Activated CD8-positive, alpha-beta T cell treated with anti-CD3 and anti-CD28 coated beads, Interleukin-2, amount 10 ng/mL, durations not matched to agents 7 days and 5 days (primary cell): Measurements from ENCODE around the gene GPATCH2L. TPM values are rescaled to one million over a fixed set of nuclear protein-coding genes. Genes with fewer than 3 reads are reported as not detected.

ENCODE experiments used
- ATAC-seq: fragments of 150-1000 bp; cut with Tn5 transposase; one replicate; pipeline ENCODE4 v1.10.0; 2021; ENCODE audit warnings: moderate library complexity
- CTCF ChIA-PET: fragments of 350-600 bp; sonication (Branson Sonifier 250); formaldehyde crosslinking; loops from one replicate; lab custom pipeline; 2021; ENCODE audit warnings: antibody characterized with exemption; lab: Charles Lee
- POLR2A ChIA-PET: fragments of 350-600 bp; sonication (Branson Sonifier 250); formaldehyde crosslinking; loops from one replicate; lab custom pipeline; 2021; ENCODE audit warnings: antibody characterized with exemption; lab: Charles Lee
- DNase-seq: peaks from one replicate; pipeline ENCODE4 v3.0.0-alpha.2; 2020
- H3K27ac Mint-ChIP-seq: one replicate; pipeline ENCODE4 v1.8.0; 2021; ENCODE audit warnings: mild to moderate bottlenecking, mixed read lengths
- H3K27me3 Mint-ChIP-seq: one replicate; pipeline ENCODE4 v1.8.0; 2021; ENCODE audit warnings: low read depth, mixed read lengths
- H3K36me3 Mint-ChIP-seq: one replicate; pipeline ENCODE4 v1.8.0; 2021; ENCODE audit warnings: low read depth, mixed read lengths
- H3K4me1 Mint-ChIP-seq: one replicate; pipeline ENCODE4 v1.8.0; 2021; ENCODE audit warnings: low read depth, mixed read lengths
- H3K4me3 Mint-ChIP-seq: one replicate; pipeline ENCODE4 v1.8.0; 2021; ENCODE audit warnings: mild to moderate bottlenecking, mixed read lengths
- H3K9me3 Mint-ChIP-seq: one replicate; pipeline ENCODE4 v1.8.0; 2022; ENCODE audit warnings: mixed read lengths; ENCODE audit not compliant: insufficient read depth
- total RNA-seq, 2 experiments: library from RNA; stranded (reverse); gene quantifications; one replicate each; pipeline ENCODE4 v1.2.3, GENCODE V29; 2021

GPATCH2L gene
- total RNA-seq, 2 experiments from 2014 or later, result 52.8 to 55.9 TPM

- H3K36me3 Mint-ChIP-seq, result peaks cover 4% of the 10 kb centered on the region
- no peak overlapping the region for H3K27ac Mint-ChIP-seq
- H3K27me3 Mint-ChIP-seq, result peaks cover 50% of the 10 kb centered on the region
- peaks cover 8% of the 10 kb centered on the region for H3K9me3 Mint-ChIP-seq
- no peak overlapping the region for H3K4me3 Mint-ChIP-seq
- ChIA-PET POLR2A (no interaction called here), CTCF (interaction anchor here (0.6 kb wide), 1 partner anchor 426 kb away, joined by 3 read pairs; no protein-coding TSS in a partner anchor)
- ATAC-seq (peak; percentile 30), DNase-seq (no peak)
- H3K4me1 Mint-ChIP-seq, result peaks cover 2% of the 10 kb centered on the region
Measured at GRCh38 chr14:76138758-76139723, 12.7 kb upstream of the GPATCH2L start.

GRCh38 chr14:76143642-76144041 lies 8.1 kb upstream of the GPATCH2L start:
- Mint-ChIP-seq H3K4me1 (no peaks in the 10 kb centered on the region), H3K9me3 (peaks cover 8% of the 10 kb centered on the region), H3K36me3 (no peaks in the 10 kb centered on the region), H3K27ac (no peak overlapping the region), H3K27me3 (peaks cover 26% of the 10 kb centered on the region), H3K4me3 (no peak overlapping the region)
- POLR2A ChIA-PET, result no interaction called here
- DNase-seq (no peak), ATAC-seq (no peak)
- CTCF ChIA-PET, result no interaction called here

GRCh38 chr14:76146976-76147375 lies 4.7 kb upstream of the GPATCH2L start:
- H3K4me1 Mint-ChIP-seq, result peaks cover 10% of the 10 kb centered on the region
- peaks cover 12% of the 10 kb centered on the region for H3K27me3 Mint-ChIP-seq
- POLR2A ChIA-PET, result interaction anchor here (0.6 kb wide), 1 partner anchor 1169 kb away, joined by 4 read pairs; no protein-coding TSS in a partner anchor
- no peak overlapping the region for H3K4me3 Mint-ChIP-seq
- no peak for ATAC-seq
- CTCF ChIA-PET, result no interaction called here
- H3K9me3 Mint-ChIP-seq, result peaks cover 11% of the 10 kb centered on the region
- DNase-seq, result no peak
- no peak overlapping the region for H3K27ac Mint-ChIP-seq
- peaks cover 10% of the 10 kb centered on the region for H3K36me3 Mint-ChIP-seq

- Mint-ChIP-seq H3K36me3 (peaks cover 20% of the 10 kb centered on the region), H3K27me3 (peaks cover 8% of the 10 kb centered on the region), H3K4me1 (peaks cover 29% of the 10 kb centered on the region), H3K27ac (no peak overlapping the region), H3K4me3 (no peak overlapping the region), H3K9me3 (peaks cover 7% of the 10 kb centered on the region)
- no peak for ATAC-seq
- POLR2A ChIA-PET, result no interaction called here
- CTCF ChIA-PET, result interaction anchor here (0.7 kb wide), 1 partner anchor 12 kb away, joined by 4 read pairs; no protein-coding TSS in a partner anchor
- DNase-seq, result no peak
Measured at GRCh38 chr14:76149196-76149595, 2.5 kb upstream of the GPATCH2L start.

GRCh38 chr14:76152333-76152681 lies 585 bp downstream of the GPATCH2L start:
- H3K27me3 Mint-ChIP-seq, result peaks cover 4% of the 10 kb centered on the region
- CTCF ChIA-PET, result no interaction called here
- peaks cover 7% of the 10 kb centered on the region for H3K9me3 Mint-ChIP-seq
- peak overlapping the region; percentile 99 for H3K27ac Mint-ChIP-seq
- ATAC-seq (peak; percentile 91), DNase-seq (peak; percentile 89)
- H3K36me3 Mint-ChIP-seq, result peaks cover 44% of the 10 kb centered on the region
- H3K4me1 Mint-ChIP-seq, result peaks cover 58% of the 10 kb centered on the region
- POLR2A ChIA-PET, result interaction anchor here (0.6 to 1.7 kb wide), 10 partner anchors 8 to 492 kb away, joined by 3 to 13 read pairs (median 3); partner anchors contain the start of gene ERG28
- H3K4me3 Mint-ChIP-seq, result peak overlapping the region; percentile 92

GRCh38 chr14:76153919-76154318 lies 2.2 kb downstream of the GPATCH2L start:
- no peak for ATAC-seq

GRCh38 chr14:76154539-76155126 lies 2.9 kb downstream of the GPATCH2L start:
- POLR2A ChIA-PET, result no interaction called here
- H3K27ac Mint-ChIP-seq, result peak overlapping the region; percentile 21

More at GRCh38 chr14:76153919-76154318, 2.2 kb downstream of the GPATCH2L start:
- peaks cover 63% of the 10 kb centered on the region for H3K4me1 Mint-ChIP-seq
- H3K27ac Mint-ChIP-seq, result peak overlapping the region; percentile 45
- H3K27me3 Mint-ChIP-seq, result peaks cover 3% of the 10 kb centered on the region
- H3K9me3 Mint-ChIP-seq, result peaks cover 7% of the 10 kb centered on the region
- H3K4me3 Mint-ChIP-seq, result peak overlapping the region; percentile 92
- POLR2A ChIA-PET, result no interaction called here
- peaks cover 55% of the 10 kb centered on the region for H3K36me3 Mint-ChIP-seq
- CTCF ChIA-PET, result no interaction called here
- no peak for DNase-seq

GRCh38 chr14:76163668-76164363 lies 12.1 kb downstream of the GPATCH2L start:
- no peak for DNase-seq
- H3K9me3 Mint-ChIP-seq, result no peaks in the 10 kb centered on the region
- ChIA-PET CTCF (no interaction called here), POLR2A (no interaction called here)
- H3K36me3 Mint-ChIP-seq, result peaks cover 56% of the 10 kb centered on the region
- no peak overlapping the region for H3K27ac Mint-ChIP-seq
- H3K4me1 Mint-ChIP-seq, result peaks cover 5% of the 10 kb centered on the region
- ATAC-seq, result no peak
- no peak overlapping the region for H3K4me3 Mint-ChIP-seq
- H3K27me3 Mint-ChIP-seq, result no peaks in the 10 kb centered on the region

More at GRCh38 chr14:76154539-76155126, 2.9 kb downstream of the GPATCH2L start:
- H3K4me3 Mint-ChIP-seq, result no peak overlapping the region
- CTCF ChIA-PET, result interaction anchor here (1.1 kb wide), 1 partner anchor 104 kb away, joined by 3 read pairs; no protein-coding TSS in a partner anchor
- DNase-seq, result no peak
- peaks cover 63% of the 10 kb centered on the region for H3K4me1 Mint-ChIP-seq
- H3K27me3 Mint-ChIP-seq, result no peaks in the 10 kb centered on the region
- ATAC-seq, result no peak
- H3K36me3 Mint-ChIP-seq, result peaks cover 61% of the 10 kb centered on the region
- H3K9me3 Mint-ChIP-seq, result peaks cover 7% of the 10 kb centered on the region

GRCh38 chr14:76168531-76168930 lies 16.8 kb downstream of the GPATCH2L start:
- H3K4me3 Mint-ChIP-seq, result no peak overlapping the region
- H3K27ac Mint-ChIP-seq, result no peak overlapping the region
- peaks cover 56% of the 10 kb centered on the region for H3K36me3 Mint-ChIP-seq
- no peak for DNase-seq
- POLR2A ChIA-PET, result no interaction called here
- H3K9me3 Mint-ChIP-seq, result no peaks in the 10 kb centered on the region
- no peak for ATAC-seq
- CTCF ChIA-PET, result no interaction called here
- H3K4me1 Mint-ChIP-seq, result peaks cover 4% of the 10 kb centered on the region
- no peaks in the 10 kb centered on the region for H3K27me3 Mint-ChIP-seq

- CTCF ChIA-PET, result no interaction called here
- Mint-ChIP-seq H3K27me3 (no peaks in the 10 kb centered on the region), H3K4me3 (no peak overlapping the region), H3K36me3 (peaks cover 50% of the 10 kb centered on the region), H3K27ac (no peak overlapping the region), H3K4me1 (no peaks in the 10 kb centered on the region), H3K9me3 (no peaks in the 10 kb centered on the region)
- ATAC-seq (no peak), DNase-seq (no peak)
- POLR2A ChIA-PET, result no interaction called here
Measured at GRCh38 chr14:76169776-76170175, 18.1 kb downstream of the GPATCH2L start.

- H3K36me3 Mint-ChIP-seq, result peaks cover 49% of the 10 kb centered on the region
- H3K27me3 Mint-ChIP-seq, result no peaks in the 10 kb centered on the region
- ATAC-seq (no peak), DNase-seq (no peak)
- no peak overlapping the region for H3K27ac Mint-ChIP-seq
- H3K4me3 Mint-ChIP-seq, result no peak overlapping the region
- H3K9me3 Mint-ChIP-seq, result no peaks in the 10 kb centered on the region
- POLR2A ChIA-PET, result interaction anchor here (1.7 kb wide), 1 partner anchor 23 kb away, joined by 8 read pairs; the partner anchor contains the start of gene GPATCH2L
- H3K4me1 Mint-ChIP-seq, result no peaks in the 10 kb centered on the region
- CTCF ChIA-PET, result no interaction called here
Measured at GRCh38 chr14:76174982-76175381, 23.3 kb downstream of the GPATCH2L start.
